ENCODE results near the gene GOLPH3L.

- TF ChIP-seq, protein P1, sequence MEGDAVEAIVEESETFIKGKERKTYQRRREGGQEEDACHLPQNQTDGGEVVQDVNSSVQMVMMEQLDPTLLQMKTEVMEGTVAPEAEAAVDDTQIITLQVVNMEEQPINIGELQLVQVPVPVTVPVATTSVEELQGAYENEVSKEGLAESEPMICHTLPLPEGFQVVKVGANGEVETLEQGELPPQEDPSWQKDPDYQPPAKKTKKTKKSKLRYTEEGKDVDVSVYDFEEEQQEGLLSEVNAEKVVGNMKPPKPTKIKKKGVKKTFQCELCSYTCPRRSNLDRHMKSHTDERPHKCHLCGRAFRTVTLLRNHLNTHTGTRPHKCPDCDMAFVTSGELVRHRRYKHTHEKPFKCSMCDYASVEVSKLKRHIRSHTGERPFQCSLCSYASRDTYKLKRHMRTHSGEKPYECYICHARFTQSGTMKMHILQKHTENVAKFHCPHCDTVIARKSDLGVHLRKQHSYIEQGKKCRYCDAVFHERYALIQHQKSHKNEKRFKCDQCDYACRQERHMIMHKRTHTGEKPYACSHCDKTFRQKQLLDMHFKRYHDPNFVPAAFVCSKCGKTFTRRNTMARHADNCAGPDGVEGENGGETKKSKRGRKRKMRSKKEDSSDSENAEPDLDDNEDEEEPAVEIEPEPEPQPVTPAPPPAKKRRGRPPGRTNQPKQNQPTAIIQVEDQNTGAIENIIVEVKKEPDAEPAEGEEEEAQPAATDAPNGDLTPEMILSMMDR (IDR thresholded peaks at IDR 0.05), result no peak
- no peak for TF ChIP-seq POLR2A (IDR thresholded peaks at IDR 0.05)
Measured at GRCh38 chr1:150615346-150616201, 81.4 kb downstream of the GOLPH3L start.
